NB4 (cell line): Measurements from ENCODE around the gene ARL8A.

Experiments used
- POLR2A ChIP-seq: IDR thresholded peaks from 2 replicates; pipeline ENCODE4 v1.6.1; 2011; ENCODE audit warnings: mild to moderate bottlenecking; ENCODE audit not compliant: insufficient read length; ENCODE audit errors: extremely low read depth
- TF ChIP-seq, protein P1 (sequence below): IDR thresholded peaks from one replicate; pipeline ENCODE4 v1.5.1; 2012; ENCODE audit warnings: low read depth, low read length
- TF ChIP-seq, protein P2 (sequence below): IDR thresholded peaks from 2 replicates; pipeline ENCODE4 v1.6.1; 2011; ENCODE audit warnings: low read depth, low read length

DNA sequence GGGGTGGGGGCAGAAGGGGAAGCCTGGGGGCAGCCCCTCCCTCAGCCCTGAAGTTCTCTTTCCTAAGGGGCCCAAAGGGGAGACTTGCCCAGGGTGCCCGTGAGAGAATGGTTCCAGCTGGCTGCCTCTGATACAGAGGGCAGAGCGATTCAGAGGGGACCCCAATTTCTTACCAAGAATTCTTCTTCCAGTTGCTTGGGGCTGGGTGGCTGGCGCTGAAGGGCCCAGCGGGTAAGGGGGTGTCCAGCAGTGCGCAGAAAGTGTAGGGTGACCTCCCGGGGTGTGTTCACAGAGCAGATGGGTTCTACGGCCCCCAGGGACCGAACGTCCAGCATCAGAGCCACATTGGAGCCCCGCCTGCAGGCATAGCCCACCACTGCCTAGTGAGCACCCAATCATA is 13.4 kb upstream of the ARL8A start:
- TF ChIP-seq, protein P1, sequence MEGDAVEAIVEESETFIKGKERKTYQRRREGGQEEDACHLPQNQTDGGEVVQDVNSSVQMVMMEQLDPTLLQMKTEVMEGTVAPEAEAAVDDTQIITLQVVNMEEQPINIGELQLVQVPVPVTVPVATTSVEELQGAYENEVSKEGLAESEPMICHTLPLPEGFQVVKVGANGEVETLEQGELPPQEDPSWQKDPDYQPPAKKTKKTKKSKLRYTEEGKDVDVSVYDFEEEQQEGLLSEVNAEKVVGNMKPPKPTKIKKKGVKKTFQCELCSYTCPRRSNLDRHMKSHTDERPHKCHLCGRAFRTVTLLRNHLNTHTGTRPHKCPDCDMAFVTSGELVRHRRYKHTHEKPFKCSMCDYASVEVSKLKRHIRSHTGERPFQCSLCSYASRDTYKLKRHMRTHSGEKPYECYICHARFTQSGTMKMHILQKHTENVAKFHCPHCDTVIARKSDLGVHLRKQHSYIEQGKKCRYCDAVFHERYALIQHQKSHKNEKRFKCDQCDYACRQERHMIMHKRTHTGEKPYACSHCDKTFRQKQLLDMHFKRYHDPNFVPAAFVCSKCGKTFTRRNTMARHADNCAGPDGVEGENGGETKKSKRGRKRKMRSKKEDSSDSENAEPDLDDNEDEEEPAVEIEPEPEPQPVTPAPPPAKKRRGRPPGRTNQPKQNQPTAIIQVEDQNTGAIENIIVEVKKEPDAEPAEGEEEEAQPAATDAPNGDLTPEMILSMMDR = no peak
- TF ChIP-seq POLR2A = no peak
- TF ChIP-seq, protein P2, sequence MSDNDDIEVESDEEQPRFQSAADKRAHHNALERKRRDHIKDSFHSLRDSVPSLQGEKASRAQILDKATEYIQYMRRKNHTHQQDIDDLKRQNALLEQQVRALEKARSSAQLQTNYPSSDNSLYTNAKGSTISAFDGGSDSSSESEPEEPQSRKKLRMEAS = no peak
